GM12801 (cell line): Measurements from ENCODE around the gene LMF2.

ENCODE experiments used
- TF ChIP-seq, protein P1 (sequence below): IDR thresholded peaks from one replicate; pipeline ENCODE4 v1.5.1; 2011; ENCODE audit warnings: control low read depth; ENCODE audit not compliant: insufficient read length; ENCODE audit errors: extremely low read depth

The LMF2 gene

DNA sequence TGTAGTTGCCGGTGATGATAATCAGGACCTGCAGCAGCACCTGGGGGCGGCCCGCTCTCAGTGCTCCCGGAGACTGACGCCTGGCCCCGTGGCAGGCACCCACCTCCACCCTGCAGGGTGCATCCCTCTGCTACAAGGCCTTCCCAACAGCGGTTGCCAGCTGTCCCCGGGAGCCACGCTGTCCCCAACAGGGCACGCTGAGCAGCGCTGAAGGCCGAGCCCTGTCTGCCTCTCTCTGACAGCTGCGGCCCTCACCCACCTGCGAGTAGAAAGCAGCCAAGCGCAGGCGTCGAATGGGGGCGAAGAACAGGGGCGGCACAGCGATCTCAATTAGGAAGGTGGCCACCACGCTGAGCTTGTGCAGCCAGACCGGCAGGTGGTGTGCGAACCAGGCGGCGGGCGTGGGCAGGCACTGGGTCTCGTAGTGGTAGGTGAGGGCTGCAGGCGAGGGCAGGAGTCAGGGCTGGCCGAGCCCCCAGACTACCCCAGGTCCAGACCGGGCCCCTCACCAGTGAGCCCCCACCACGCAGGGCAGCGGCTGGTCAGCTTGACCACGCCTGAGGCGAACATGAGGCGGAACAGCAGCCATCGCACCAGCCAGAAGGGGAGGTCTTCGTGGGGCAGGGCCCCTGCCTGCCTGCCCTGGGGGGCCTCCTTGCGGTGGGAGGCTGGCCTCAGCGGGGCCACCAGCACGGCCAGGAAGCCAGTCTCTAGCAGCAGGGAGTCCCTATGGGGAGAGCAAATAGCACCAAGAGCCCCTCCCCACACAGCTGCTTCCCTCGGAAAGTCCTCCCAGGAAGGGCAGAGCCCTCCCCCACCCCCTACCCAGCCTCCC lies 1.5 kb downstream of the LMF2 start:
- TF ChIP-seq, protein P1, sequence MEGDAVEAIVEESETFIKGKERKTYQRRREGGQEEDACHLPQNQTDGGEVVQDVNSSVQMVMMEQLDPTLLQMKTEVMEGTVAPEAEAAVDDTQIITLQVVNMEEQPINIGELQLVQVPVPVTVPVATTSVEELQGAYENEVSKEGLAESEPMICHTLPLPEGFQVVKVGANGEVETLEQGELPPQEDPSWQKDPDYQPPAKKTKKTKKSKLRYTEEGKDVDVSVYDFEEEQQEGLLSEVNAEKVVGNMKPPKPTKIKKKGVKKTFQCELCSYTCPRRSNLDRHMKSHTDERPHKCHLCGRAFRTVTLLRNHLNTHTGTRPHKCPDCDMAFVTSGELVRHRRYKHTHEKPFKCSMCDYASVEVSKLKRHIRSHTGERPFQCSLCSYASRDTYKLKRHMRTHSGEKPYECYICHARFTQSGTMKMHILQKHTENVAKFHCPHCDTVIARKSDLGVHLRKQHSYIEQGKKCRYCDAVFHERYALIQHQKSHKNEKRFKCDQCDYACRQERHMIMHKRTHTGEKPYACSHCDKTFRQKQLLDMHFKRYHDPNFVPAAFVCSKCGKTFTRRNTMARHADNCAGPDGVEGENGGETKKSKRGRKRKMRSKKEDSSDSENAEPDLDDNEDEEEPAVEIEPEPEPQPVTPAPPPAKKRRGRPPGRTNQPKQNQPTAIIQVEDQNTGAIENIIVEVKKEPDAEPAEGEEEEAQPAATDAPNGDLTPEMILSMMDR = no peak

DNA sequence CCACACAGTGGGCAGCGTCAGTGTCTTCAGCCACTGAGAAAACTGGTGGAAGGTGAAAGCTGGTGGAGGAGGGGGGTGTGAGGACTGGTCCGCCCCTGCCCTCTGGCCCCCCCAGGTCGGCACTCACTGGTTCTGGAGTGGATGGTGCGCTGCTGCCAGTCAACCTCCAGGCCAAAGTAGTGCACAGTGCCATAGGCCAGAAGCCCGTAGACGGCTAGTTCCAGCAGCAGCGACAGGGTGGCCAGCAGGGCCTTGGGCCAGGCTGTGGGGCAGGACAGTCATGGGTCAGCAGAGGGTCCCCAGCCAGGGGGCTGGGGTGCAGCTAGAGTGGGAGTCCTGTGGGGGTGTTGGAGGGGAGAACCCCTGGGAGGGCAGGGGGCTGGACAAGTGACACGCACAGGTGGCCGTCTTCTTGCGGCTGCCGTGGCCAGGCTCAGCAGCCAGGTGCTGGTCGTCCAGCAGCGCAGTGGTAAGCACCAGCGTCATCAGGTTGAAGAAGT lies 2.2 kb downstream of the LMF2 start:
- TF ChIP-seq, protein P1 = no peak

DNA sequence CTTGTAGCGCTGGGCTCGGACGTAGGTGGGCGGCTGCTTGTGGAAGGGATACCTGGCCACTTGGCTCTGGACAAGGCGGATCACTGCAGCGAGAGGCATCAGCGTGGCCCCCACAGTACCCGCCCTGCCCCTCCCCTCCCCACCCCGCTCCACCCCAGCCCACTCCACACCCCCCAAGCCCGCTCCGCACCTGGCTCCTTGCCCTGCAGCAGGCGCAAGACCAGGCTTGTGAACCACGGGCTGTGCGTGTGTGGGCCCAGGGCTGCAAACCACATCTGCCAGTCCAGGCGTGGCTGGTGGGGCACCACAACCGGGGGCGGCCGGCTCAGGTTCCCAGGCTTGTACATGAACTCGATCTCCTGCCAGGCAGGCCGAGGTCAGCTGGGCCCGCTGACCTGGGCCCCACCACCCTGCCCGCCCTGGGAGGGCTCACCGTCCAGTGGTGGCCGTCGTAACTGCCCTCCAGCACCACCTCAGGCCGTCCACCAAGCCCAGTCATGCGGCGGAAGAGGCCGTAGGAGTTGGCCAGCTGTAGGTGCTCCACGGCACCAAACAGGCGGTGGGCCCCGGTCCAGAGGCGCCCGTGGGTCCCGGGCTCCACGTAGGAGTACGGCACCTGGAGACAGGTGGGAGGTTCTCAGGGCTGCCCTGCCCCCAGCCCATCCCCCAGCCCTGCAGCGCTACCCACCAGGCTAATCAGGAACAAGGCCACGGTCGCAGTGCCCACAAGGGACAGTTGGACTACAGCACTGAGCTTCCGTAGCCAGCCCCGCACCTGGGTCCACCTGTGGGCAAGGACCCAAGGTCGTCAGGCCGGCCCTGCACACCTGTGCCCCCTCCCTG lies 2.9 kb downstream of the LMF2 start:
- TF ChIP-seq, protein P1 = no peak

DNA sequence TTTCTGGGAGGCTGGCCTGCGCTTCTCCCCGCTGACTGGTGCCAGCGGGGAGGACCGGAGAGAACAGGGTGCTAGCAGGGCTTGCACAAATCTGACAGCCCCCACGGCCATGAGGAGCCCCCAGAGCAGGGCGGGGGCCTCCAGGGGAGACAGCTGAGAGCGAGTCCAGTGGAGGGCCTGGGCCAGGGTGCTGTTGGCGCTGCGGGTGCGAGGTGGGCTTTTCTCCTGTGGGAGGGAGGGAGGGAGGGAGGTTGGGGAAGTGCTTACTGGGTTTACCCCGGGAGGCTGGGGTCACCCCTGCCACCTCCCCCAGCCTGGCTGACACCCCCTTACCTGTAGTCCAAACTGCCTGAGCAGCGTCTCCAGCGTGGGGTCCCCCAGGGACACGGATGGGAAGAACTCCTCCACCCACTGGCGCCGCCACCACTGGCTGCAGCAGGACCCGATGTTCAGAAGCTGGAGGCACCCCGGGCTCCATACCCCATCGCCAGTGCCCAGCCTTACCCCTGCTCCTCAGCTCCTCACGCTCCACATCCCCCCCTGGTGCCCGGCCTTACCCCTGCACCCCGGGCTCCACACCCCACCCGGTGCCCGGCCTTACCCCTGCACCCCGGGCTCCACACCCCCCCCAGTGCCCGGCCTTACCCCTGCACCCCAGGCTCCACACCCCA lies 3.9 kb downstream of the LMF2 start:
- TF ChIP-seq, protein P1 = no peak

GRCh38 chr22:50502628-50503474 lies 4.7 kb downstream of the LMF2 start:
- TF ChIP-seq, protein P1 = no peak

DNA sequence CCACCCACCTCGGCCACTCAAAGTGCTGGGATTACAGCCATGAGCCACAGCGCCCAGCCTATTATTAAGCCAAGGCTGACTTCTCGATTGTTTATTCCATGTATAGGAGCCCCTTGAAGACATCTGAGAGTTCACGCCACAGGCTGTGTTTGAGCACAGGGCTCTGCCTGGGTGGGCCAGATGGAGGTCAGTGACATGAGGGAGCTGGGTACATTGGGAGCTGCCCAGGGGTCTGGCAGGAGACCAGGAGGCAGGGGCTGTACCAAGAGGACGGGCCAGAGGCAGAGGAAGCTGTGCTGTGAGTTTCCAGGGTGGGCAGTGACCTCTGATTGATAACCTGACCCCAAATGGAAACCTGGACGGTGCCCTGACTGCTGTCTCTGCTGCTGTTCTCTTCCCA lies 5.4 kb downstream of the LMF2 start:
- TF ChIP-seq, protein P1 = no peak
